ENCODE data around the gene PLD1.
"Not testable (repeated sequence)": the region's sequence is repeated elsewhere in the genome, so short reads cannot be mapped to it uniquely, and the experiment has no call there.

The PLD1 gene

GRCh38 chr3:171606151-171606751, 204.0 kb downstream of the PLD1 start:
- DNase-seq, result no peak

- DNase-seq, result no peak
These were observed 205.9 kb downstream of the PLD1 start for GRCh38 chr3:171604370-171604769.

- DNase-seq, result no peak
These were observed 208.2 kb downstream of the PLD1 start for GRCh38 chr3:171602072-171602471.

- no peak for DNase-seq
These were observed 210.3 kb downstream of the PLD1 start for GRCh38 chr3:171600030-171600429.

GRCh38 chr3:171598990-171599389, 211.3 kb downstream of the PLD1 start:
- DNase-seq, result no peak

GRCh38 chr3:171592786-171593185, 217.5 kb downstream of the PLD1 start:
- DNase-seq, result no peak

- DNase-seq, result no peak
These were observed 219.2 kb downstream of the PLD1 start for GRCh38 chr3:171591070-171591469.

- DNase-seq, result no peak
These were observed 224.0 kb downstream of the PLD1 start for GRCh38 chr3:171586274-171586673.

- no peak for DNase-seq
These were observed 225.2 kb downstream of the PLD1 start for GRCh38 chr3:171585039-171585438.

GRCh38 chr3:171584100-171584499, 226.2 kb downstream of the PLD1 start:
- DNase-seq, result no peak

- DNase-seq, result no peak
These were observed 235.6 kb downstream of the PLD1 start for GRCh38 chr3:171574556-171575240.

GRCh38 chr3:171569571-171570132, 240.6 kb downstream of the PLD1 start:
- no peak for DNase-seq

GRCh38 chr3:171568766-171569165, 241.5 kb downstream of the PLD1 start:
- no peak for DNase-seq

GRCh38 chr3:171566803-171567422, 243.4 kb downstream of the PLD1 start:
- DNase-seq, result peak in 1 of 2 donors; percentile 73

- DNase-seq, result no peak
These were observed 244.7 kb downstream of the PLD1 start for GRCh38 chr3:171565481-171566058.

GRCh38 chr3:171564748-171565480, 245.4 kb downstream of the PLD1 start:
- DNase-seq, result no peak

GRCh38 chr3:171563298-171563697, 247.0 kb downstream of the PLD1 start:
- no peak for DNase-seq

- not testable (repeated sequence) for DNase-seq
These were observed 247.8 kb downstream of the PLD1 start for GRCh38 chr3:171562459-171562858.

- peak in 1 of 2 donors; percentile 21 for DNase-seq
These were observed 248.5 kb downstream of the PLD1 start for GRCh38 chr3:171561596-171562323.

GRCh38 chr3:171559586-171559985, 250.7 kb downstream of the PLD1 start:
- DNase-seq, result no peak

GRCh38 chr3:171558188-171558696, 252.0 kb downstream of the PLD1 start:
- DNase-seq, result no peak

GRCh38 chr3:171557173-171557572, 253.1 kb downstream of the PLD1 start:
- DNase-seq, result no peak

Data from CD4-positive, alpha-beta T cell treated with Interferon alpha-2 for 1 hour (primary cell).